HG02943 (cell line): ENCODE results near the gene GLYATL1B.
A peak's percentile ranks its signal among the peaks of the same experiment; 100 is the strongest.
"Not testable (repeated sequence)": the region's sequence is repeated elsewhere in the genome, so short reads cannot be mapped to it uniquely, and the experiment has no call there.

ENCODE experiments used
- ATAC-seq: cut with Tn5 transposase; IDR thresholded peaks from one replicate; pipeline ENCODE4 v1.9.1; 2021; ENCODE audit warnings: mild to moderate bottlenecking, low read depth, moderate library complexity; ENCODE audit not compliant: unreplicated experiment

Gene GLYATL1B, protein sequence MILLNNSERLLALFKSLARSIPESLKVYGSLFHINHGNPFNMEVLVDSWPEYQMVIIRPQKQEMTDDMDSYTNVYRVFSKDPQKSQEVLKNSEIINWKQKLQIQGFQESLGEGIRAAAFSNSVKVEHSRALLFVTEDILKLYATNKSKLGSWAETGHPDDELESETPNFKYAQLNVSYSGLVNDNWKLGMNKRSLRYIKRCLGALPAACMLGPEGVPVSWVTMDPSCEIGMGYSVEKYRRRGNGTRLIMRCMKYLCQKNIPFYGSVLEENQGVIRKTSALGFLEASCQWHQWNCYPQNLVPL

DNA sequence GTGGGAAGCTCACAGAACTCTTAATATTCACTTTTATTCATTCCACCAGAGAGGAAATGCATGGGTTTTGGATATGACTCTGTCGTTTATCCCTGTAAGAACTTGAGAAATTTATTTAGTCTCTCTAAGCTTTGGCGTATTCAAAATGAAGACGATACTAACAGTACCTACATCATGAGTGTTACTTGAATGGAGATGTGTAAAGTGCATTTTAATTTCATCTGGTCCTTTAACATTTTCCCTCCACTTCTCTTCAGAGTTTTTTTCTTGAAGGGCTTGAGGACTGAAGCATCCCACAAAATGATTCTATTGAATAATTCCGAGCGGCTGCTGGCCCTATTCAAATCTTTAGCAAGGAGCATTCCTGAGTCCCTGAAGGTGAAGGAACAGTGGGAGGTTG is at the start of gene GLYATL1B:
TSS of gene GLYATL1B (plus strand) at position 301 of the 400 bp plus-strand sequence. CDS start at position 301, 0 bp downstream.
- not testable (repeated sequence) for ATAC-seq

DNA sequence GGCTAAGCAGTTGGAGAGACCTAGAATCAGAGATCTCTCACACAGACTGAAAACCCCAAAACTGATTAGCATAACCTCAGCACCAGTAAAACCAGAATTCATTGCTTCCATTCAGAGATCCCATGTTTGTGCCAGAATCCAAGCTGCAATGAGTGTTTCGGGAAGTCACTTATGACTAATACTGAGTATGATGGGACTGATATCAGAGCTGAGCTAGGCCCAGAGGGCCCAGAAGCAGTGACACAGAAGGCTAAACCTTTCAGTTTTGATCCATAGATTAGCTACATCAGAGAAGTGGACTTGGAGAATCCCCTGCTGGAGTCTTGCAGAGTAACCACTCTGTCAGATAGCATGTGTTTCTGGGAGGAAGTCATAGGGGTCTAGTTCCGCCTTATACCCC is 49.6 kb upstream of the GLYATL1B start:
- ATAC-seq, result not testable (repeated sequence)

GRCh38 chr11:59037434-59037833 is 48.7 kb upstream of the GLYATL1B start:
- not testable (repeated sequence) for ATAC-seq

- ATAC-seq, result no peak
Measured at GRCh38 chr11:59040607-59041006, 45.5 kb upstream of the GLYATL1B start.

GRCh38 chr11:59051383-59051782 is 34.7 kb upstream of the GLYATL1B start:
- ATAC-seq, result peak; percentile 66

DNA sequence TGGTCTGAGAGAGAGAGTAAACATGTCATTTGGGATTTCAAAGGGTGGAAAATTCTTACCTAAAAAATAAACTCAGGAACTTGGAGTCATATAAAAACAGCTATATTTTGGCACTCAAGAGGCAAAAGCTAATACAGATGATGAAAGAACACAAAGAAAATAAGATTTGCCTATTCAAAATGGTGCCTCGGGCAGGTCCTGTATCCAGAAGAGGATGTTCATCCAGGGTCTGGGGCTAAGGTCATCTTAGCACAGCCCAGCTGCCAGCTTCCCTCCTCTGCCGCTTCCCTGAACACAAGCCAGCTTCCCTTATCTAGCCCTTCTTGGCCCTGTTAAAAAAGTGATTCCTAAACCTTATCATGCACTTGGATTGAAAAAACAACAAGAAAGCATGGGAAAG is 33.8 kb upstream of the GLYATL1B start:
- not testable (repeated sequence) for ATAC-seq

DNA sequence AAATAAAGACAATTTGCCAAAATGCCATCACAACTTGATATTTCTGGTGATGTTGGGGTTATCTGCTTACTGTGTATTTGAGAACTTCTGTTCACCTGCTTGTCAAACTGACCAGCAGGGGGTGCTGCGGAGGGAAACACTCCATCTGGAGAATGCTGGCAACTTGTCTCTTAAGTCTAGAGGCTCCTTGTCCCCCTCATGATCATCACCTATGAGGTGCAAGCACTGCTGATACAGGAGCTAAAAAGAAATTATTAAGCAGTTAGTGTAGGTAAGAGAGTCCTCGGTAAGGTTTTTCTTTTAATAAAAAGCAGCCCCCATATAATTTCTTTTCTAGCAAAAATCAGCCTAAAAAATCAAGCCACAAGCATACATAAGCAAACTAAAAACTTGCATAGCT is 32.7 kb upstream of the GLYATL1B start:
- ATAC-seq, result no peak

DNA sequence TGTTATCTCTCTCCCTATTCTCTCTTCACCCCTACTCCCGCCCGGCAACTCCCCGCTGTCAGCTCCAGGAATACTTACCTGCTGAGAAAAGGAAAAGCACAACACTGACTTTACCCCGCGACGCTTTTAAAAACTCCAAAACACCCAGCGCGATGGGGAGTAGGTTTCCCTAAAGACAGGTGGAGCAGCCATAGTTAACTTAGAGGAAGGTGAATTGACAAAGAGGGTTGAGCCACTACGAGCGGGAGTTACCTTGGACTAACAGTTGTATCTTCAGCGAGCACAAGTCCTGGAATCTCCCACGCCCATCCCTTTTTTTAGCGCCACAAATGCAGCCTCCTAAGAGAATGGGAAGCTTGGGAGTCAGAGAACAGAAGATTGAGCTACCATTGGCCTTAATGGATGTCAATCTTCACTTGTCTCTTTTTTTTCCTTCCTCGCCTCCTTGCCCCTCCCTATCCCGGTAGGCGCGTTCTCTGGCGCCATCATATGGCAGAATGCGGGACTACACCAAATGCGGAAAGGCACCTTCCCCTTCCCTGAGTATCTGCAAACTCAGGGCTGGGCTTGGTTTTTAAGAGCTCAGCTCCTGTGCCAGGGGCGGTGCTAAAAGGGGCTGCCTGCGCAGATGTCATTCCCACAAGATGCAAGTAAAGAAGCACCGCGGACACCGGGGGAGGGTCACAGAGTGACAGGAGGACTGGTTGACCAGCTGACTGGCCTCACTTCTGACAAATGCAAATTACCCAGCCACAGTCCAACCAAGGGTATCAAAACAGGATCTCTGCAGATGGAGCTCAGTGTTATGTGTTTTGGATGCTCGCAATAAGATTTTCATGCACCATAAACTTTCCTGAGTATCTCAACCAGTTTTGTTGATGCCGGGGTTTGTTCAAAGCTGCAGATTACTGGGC is 27.7 kb upstream of the GLYATL1B start:
- ATAC-seq, result peak; percentile 93

GRCh38 chr11:59060096-59060495 is 26.0 kb upstream of the GLYATL1B start:
- not testable (repeated sequence) for ATAC-seq

- no peak for ATAC-seq
Measured at GRCh38 chr11:59062602-59063529, 23.2 kb upstream of the GLYATL1B start.

DNA sequence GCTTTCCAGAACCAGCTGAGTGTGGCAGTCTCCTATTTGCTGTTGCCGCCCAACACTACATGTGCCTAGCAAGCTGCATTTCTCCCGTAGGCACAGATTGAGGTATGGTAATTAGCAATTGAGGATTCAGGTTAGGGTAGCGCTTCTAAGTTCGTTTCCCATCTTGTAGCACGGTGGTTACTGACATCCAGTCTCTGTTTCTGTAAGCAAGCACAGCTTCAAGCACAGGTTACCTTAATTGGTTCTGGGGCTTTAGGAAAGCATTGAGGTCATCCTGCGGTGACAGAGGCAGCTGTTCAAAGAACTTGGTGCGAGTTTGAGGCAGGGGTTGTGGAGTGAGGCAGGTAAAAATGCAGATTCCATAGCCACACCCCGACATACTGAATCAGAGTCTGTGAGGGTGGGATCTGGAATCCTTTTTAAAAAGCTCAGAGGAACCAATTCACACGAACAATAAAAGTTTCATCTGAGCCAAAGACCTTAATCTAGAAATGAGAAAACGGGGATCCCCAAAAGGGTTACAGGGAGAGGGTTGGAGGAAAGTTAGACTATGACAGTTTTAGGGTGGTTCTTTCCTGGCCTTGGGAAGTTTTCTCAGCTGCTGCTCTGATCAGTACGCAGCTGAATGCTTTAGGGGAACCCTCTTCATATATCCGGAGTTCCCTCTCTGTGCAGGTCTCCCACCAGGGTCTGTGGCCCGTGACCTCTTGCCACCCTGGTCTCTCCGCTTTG is 21.9 kb upstream of the GLYATL1B start:
- not testable (repeated sequence) for ATAC-seq

- ATAC-seq, result no peak
Measured at GRCh38 chr11:59069087-59069486, 17.0 kb upstream of the GLYATL1B start.

GRCh38 chr11:59076876-59077571 is 9.1 kb upstream of the GLYATL1B start:
- ATAC-seq, result peak; percentile 95

- ATAC-seq, result no peak
Measured at GRCh38 chr11:59078435-59078834, 7.7 kb upstream of the GLYATL1B start.

DNA sequence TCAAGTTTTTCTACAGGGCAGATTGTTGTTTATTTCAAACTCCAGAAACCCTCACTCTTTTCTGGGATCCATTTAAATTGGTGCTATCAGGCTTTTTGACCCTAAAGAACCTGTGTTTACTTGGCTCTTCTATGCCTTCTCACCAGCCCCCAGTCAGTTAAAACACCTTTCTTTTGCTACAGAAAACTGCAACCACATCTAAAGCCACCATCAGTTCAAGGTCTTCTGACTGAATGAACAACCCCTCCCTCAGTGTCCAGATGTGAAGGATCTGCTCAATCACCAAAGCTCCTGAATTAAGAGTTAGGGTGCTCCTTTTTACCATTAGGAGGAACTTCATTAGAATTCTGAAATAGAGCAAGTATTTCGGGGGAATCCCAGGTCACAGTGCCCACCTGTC is 7.0 kb upstream of the GLYATL1B start:
- ATAC-seq, result no peak

- not testable (repeated sequence) for ATAC-seq
Measured at GRCh38 chr11:59080421-59080820, 5.7 kb upstream of the GLYATL1B start.

DNA sequence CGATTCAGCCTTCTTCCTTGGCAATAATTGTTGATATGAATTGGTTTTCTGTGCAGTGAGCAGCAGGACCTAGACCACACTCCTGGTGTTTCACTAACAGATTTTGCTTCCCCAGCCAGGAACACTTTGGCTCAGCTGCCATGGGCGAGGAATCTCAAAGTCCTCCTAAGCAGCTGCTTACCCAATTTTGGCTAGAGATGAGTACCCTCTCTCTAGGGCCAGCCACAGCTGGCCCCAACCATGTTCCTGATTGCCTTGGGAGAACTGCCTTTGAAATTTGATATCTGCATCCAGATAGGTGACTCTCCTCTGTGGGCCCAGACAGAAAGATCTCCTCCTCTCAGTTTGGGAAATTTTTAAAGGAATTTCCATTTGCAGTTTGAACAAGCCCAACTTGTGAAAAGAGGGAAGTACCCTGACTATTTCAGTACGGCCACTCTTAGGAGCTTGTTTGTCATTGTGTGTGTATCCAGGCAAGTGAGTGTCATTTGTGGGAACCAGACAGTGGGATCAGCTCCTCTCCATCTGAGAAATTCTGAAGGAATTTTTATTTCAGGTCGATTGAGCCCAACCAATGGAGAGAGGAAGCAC is 4.6 kb upstream of the GLYATL1B start:
- ATAC-seq, result not testable (repeated sequence)

DNA sequence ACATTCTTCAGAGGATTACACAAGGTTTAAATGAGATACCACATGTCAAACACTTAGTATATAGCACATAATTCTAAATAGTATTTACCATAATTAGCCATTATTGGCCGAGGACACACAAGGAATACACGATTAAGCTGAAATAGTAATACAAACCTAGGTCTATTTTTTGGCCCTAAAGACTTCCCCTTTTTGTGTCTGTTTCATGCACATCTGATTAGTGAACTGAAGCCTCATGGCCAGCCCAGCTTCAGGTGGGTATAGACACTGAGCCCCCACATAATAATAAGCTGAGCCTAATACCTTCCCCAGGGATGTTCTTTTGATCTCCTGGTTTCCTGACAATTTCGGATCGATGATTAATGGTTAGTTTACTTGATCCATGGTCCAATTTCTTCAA is 2.1 kb downstream of the GLYATL1B start:
- ATAC-seq, result no peak

GRCh38 chr11:59093576-59093975 is 7.5 kb downstream of the GLYATL1B start:
- not testable (repeated sequence) for ATAC-seq
